Measurements from ENCODE around the gene MKLN1. TPM values are rescaled to one million over a fixed set of nuclear protein-coding genes. Genes with fewer than 3 reads are reported as not detected.

Gene MKLN1
- total and polyA plus RNA-seq, 2 of the 13 experiments (the other 11 are each of a cell fraction or from before 2014, with no cell fraction given): 33.6 to 43.5 TPM

DNA sequence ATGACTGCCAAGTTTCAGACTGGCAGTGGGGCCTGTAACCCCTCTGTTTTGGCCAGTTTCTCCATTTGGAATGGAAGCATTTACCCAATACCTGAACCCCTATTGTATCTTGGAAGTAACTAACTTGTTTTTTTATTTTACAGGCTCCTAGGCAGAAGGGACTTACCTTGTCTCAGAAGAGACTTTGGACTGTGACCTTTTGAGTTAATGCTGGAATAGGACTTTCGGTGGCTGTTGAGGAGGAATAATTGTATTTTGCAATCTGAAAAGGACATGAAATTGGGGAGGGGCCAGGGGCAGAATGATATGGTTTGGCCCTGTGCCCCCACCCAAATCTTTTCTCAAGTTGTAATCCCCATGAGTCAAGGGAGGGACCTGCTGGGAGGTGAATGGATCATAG, 20.0 kb upstream of the MKLN1 start:
- ChIA-PET CTCF (ENCODE audit: low intra/inter-chr PET ratio, low total read pairs) (no interaction called here), POLR2A (no interaction called here)
- DNase-seq (ENCODE audit: low spot score) (no peak), ATAC-seq (no peak), FAIRE-seq (no peak)
- H2AFZ ChIP-seq (ENCODE audit: low read length): no peak overlapping the region
- intact Hi-C loops (cut with micrococcal nuclease; ENCODE audit: unreplicated experiment): no loop called here
- no peak overlapping the region for H3K9ac ChIP-seq (ENCODE audit: insufficient read depth, low read depth, low read length)
- no TSS peak for BruUV-seq (replicated peaks)
- H3K4me3 ChIP-seq (replicated peaks in 1 of 3; ENCODE audit: insufficient read depth in 1 of 3, low read depth in 2 of 3, low read length in 3 of 3): no peak overlapping the region
- H3K9me3 ChIP-seq (ENCODE audit: low read length): peaks cover 25% of the 10 kb centered on the region
- H3K4me2 ChIP-seq (ENCODE audit: low read depth, low read length): no peak overlapping the region
- no peaks in the 10 kb centered on the region for H4K20me1 ChIP-seq (ENCODE audit: insufficient read depth, low read length)
- no peaks in the 10 kb centered on the region for H3K36me3 ChIP-seq (replicated peaks in 1 of 2; ENCODE audit: control insufficient read depth in 1 of 2, insufficient read depth in 2 of 2, low read length in 2 of 2)
- peaks cover 31% of the 10 kb centered on the region for H3K4me1 ChIP-seq (ENCODE audit: insufficient read depth, low read length)
- in situ Hi-C loops (cut with HindIII; ENCODE audit: extremely low pct_ligation_motif_present, low pct_unique_long_range_greater_than_20kb): no loop called here
- no peaks in the 10 kb centered on the region for H3K79me2 ChIP-seq (ENCODE audit: insufficient read depth, low read length)
- no peak overlapping the region for H3K27ac ChIP-seq (ENCODE audit: extremely low read length, insufficient read depth, low read length)
- TF ChIP-seq DNMT1 (CRISPR knock-in tag; IDR thresholded peaks at IDR 0.05): no peak
- no peak for TF ChIP-seq SALL2 (CRISPR knock-in tag; IDR thresholded peaks at IDR 0.05)
- WGBS (ENCODE audit: low lambda C conversion rate): 6% methylated on average over 1 of the region's 1 CpG
- no peaks in the 10 kb centered on the region for H3K27me3 ChIP-seq (ENCODE audit: control insufficient read depth in 1 of 2, insufficient read depth in 2 of 2, low read length in 2 of 2)

DNA sequence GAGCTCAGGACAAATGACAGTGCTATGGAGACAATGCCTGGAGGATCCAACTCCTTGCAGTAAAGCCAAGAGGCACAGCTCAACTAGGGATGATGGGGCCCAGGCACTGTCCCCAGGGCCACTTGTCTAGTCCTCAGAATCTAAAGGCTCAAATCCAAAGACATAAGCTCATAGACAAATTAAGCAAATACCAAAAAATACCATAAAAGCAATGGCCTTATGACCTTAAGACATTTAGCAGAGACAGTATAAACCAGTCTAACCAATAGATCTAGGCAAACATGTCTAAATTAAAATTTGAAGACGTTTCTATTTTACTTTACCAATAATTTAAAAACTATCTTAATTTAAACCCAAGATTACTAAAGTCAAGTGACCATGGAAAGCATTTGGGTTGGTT, 14.8 kb upstream of the MKLN1 start:
- peaks cover 15% of the 10 kb centered on the region for H3K9me3 ChIP-seq (ENCODE audit: low read length)
- FAIRE-seq (no peak), ATAC-seq (no peak), DNase-seq (ENCODE audit: low spot score) (no peak)
- ChIA-PET POLR2A (no interaction called here), CTCF (ENCODE audit: low intra/inter-chr PET ratio, low total read pairs) (no interaction called here)
- no peak for TF ChIP-seq NBN (conservative IDR thresholded peaks at IDR 0.05)
- TF ChIP-seq FOXC1 (CRISPR knock-in tag; IDR thresholded peaks at IDR 0.05; ENCODE audit: borderline replicate concordance): no peak
- no peak for TF ChIP-seq ZSCAN12 (CRISPR knock-in tag; IDR thresholded peaks at IDR 0.05)
- TF ChIP-seq NR2F6 (IDR thresholded peaks at IDR 0.05): peak; percentile 23; the same call in 1 of the 2 replicates
- no peak for TF ChIP-seq NR2F6 (CRISPR knock-in tag; IDR thresholded peaks at IDR 0.05)
- no peak for TF ChIP-seq ZSCAN29 (CRISPR knock-in tag; conservative IDR thresholded peaks at IDR 0.05)
- H3K9ac ChIP-seq (ENCODE audit: insufficient read depth, low read depth, low read length): no peak overlapping the region
- WGBS (ENCODE audit: low lambda C conversion rate): 22% methylated on average over 1 of the region's 1 CpG
- no peaks in the 10 kb centered on the region for H4K20me1 ChIP-seq (ENCODE audit: insufficient read depth, low read length)
- H2AFZ ChIP-seq (ENCODE audit: low read length): no peak overlapping the region
- intact Hi-C loops (cut with micrococcal nuclease; ENCODE audit: unreplicated experiment) (no loop called here), in situ Hi-C loops (cut with HindIII; ENCODE audit: extremely low pct_ligation_motif_present, low pct_unique_long_range_greater_than_20kb) (no loop called here)
- no peak overlapping the region for H3K4me2 ChIP-seq (ENCODE audit: low read depth, low read length)
- H3K4me3 ChIP-seq (replicated peaks in 1 of 3; ENCODE audit: insufficient read depth in 1 of 3, low read depth in 2 of 3, low read length in 3 of 3): no peak overlapping the region
- BruUV-seq (replicated peaks): no TSS peak
- no peaks in the 10 kb centered on the region for H3K79me2 ChIP-seq (ENCODE audit: insufficient read depth, low read length)
- H3K36me3 ChIP-seq (replicated peaks in 1 of 2; ENCODE audit: control insufficient read depth in 1 of 2, insufficient read depth in 2 of 2, low read length in 2 of 2): no peaks in the 10 kb centered on the region
- H3K27ac ChIP-seq (ENCODE audit: extremely low read length, insufficient read depth, low read length): no peak overlapping the region
- H3K4me1 ChIP-seq (ENCODE audit: insufficient read depth, low read length): no peaks in the 10 kb centered on the region
- no peaks in the 10 kb centered on the region; a peak in 1 of 5 replicates for H3K27me3 ChIP-seq (ENCODE audit: control insufficient read depth in 1 of 2, insufficient read depth in 2 of 2, low read length in 2 of 2)

Measured in HepG2 (cell line).